Measurements from ENCODE around the gene BRMS1. TPM values are rescaled to one million over a fixed set of nuclear protein-coding genes. Genes with fewer than 3 reads are reported as not detected.

The BRMS1 gene
- total and polyA plus RNA-seq, 2 experiments from 2014 or later: 59.1 to 61.7 TPM

GRCh38 chr11:66365711-66366619 lies 21.1 kb upstream of the BRMS1 start:
- TF ChIP-seq ZNF114 (CRISPR knock-in tag; IDR thresholded peaks at IDR 0.05): no peak
- TF ChIP-seq POLR2AphosphoS5 (IDR thresholded peaks at IDR 0.05; ENCODE audit: low read depth): peak; percentile 52
- H4K20me1 ChIP-seq (replicated peaks; ENCODE audit: insufficient read depth): peaks cover 21% of the 10 kb centered on the region
- Mint-ChIP-seq H3K9me3 (no peaks in the 10 kb centered on the region), H3K36me3 (ENCODE audit: low read depth) (peaks cover 92% of the 10 kb centered on the region), H3K4me3 (no peak overlapping the region), H3K27me3 (ENCODE audit: insufficient read depth, low read depth, poor library complexity) (peaks cover 33% of the 10 kb centered on the region), H3K27ac (no peak overlapping the region; the same call in 1 of the 2 replicates), H3K4me1 (peaks cover 24% of the 10 kb centered on the region)
- H3K4me2 ChIP-seq: no peak overlapping the region
- no peak overlapping the region; the same call in 1 of the 2 replicates for H3K27ac ChIP-seq (ENCODE audit: low read depth)
- H3K79me2 ChIP-seq (replicated peaks; ENCODE audit: insufficient read depth): peaks cover 22% of the 10 kb centered on the region
- no peaks in the 10 kb centered on the region for H3K9me2 ChIP-seq (ENCODE audit: insufficient read depth)
- peaks cover 11% of the 10 kb centered on the region for H3K4me1 ChIP-seq (ENCODE audit: insufficient read depth)
- no peaks in the 10 kb centered on the region for H3K27me3 ChIP-seq (ENCODE audit: insufficient read depth)
- H3F3A ChIP-seq (replicated peaks; ENCODE audit: low read depth): peaks cover 56% of the 10 kb centered on the region
- ATAC-seq: no peak
- no peak for DNase-seq (ENCODE audit: low spot score)
- no peak overlapping the region for H3K4me3 ChIP-seq
- H3K36me3 ChIP-seq (ENCODE audit: insufficient read depth): peaks cover 26% of the 10 kb centered on the region; the same call in 1 of the 2 replicates
- H2AFZ ChIP-seq: no peak overlapping the region

GRCh38 chr11:66365166-66365565 lies 20.3 kb upstream of the BRMS1 start:
- Mint-ChIP-seq H3K36me3 (ENCODE audit: low read depth) (peaks cover 84% of the 10 kb centered on the region), H3K27ac (no peak overlapping the region; the same call in 1 of the 2 replicates), H3K4me3 (no peak overlapping the region; the same call in 2 of the 3 replicates), H3K4me1 (peaks cover 19% of the 10 kb centered on the region), H3K27me3 (ENCODE audit: insufficient read depth, low read depth, poor library complexity) (peaks cover 35% of the 10 kb centered on the region), H3K9me3 (no peaks in the 10 kb centered on the region)
- Histone ChIP-seq H3F3A (replicated peaks; ENCODE audit: low read depth) (peaks cover 57% of the 10 kb centered on the region), H3K4me3 (no peak overlapping the region), H3K9me2 (ENCODE audit: insufficient read depth) (no peaks in the 10 kb centered on the region), H3K79me2 (replicated peaks; ENCODE audit: insufficient read depth) (peaks cover 14% of the 10 kb centered on the region; the same call in 1 of the 2 replicates), H3K27me3 (ENCODE audit: insufficient read depth) (no peaks in the 10 kb centered on the region), H3K36me3 (ENCODE audit: insufficient read depth) (peaks cover 26% of the 10 kb centered on the region; the same call in 1 of the 2 replicates), H3K4me2 (no peak overlapping the region), H4K20me1 (replicated peaks; ENCODE audit: insufficient read depth) (peaks cover 21% of the 10 kb centered on the region), H2AFZ (no peak overlapping the region), H3K4me1 (ENCODE audit: insufficient read depth) (peaks cover 11% of the 10 kb centered on the region), H3K27ac (ENCODE audit: low read depth) (no peak overlapping the region)
- DNase-seq (ENCODE audit: low spot score) (no peak), ATAC-seq (no peak)
- TF ChIP-seq JUNB (IDR thresholded peaks at IDR 0.05; ENCODE audit: unreplicated experiment) (no peak), REST (IDR thresholded peaks at IDR 0.05; ENCODE audit: unreplicated experiment) (no peak), ZNF114 (CRISPR knock-in tag; IDR thresholded peaks at IDR 0.05) (no peak), ZNF462 (CRISPR knock-in tag; IDR thresholded peaks at IDR 0.05) (no peak), CTCF (conservative IDR thresholded peaks at IDR 0.05; ENCODE audit: low read depth in 2 of 2) (no peak), EZH2phosphoT487 (IDR thresholded peaks at IDR 0.05; ENCODE audit: unreplicated experiment) (no peak)

Measured in GM23338 (cell line).